SK-N-SH (cell line): ENCODE data around the gene CDC73. TPM values are rescaled to one million over a fixed set of nuclear protein-coding genes. Genes with fewer than 3 reads are reported as not detected.

ENCODE experiments used
- CTCF ChIA-PET: fragments of 300-600, 350-600 bp; formaldehyde crosslinking; extraction: SDS; loops from one replicate; lab custom pipeline; 2021; lab: Yijun Ruan, JAX
- POLR2A ChIA-PET: fragments of 350-600 bp; sonication (Branson Sonifier 250); formaldehyde crosslinking; extraction: SDS; loops from one replicate; lab custom pipeline; 2020; ENCODE audit warnings: antibody characterized with exemption, inconsistent platforms; lab: Yijun Ruan, JAX
- DNase-seq: peaks from one replicate; pipeline ENCODE4 v3.0.0; 2012
- H2AFZ ChIP-seq: fragments of 200-600 bp; sonication (generic); 2 replicates; pipeline ENCODE4 v1.8.1; 2016; ENCODE audit warnings: antibody characterized with exemption, mild to moderate bottlenecking, low read depth
- H3F3A ChIP-seq: fragments of 200-600 bp; sonication (generic); replicated peaks from 2 replicates; pipeline ENCODE3; 2016; ENCODE audit warnings: antibody characterized with exemption, mild to moderate bottlenecking; ENCODE audit not compliant: insufficient read depth
- H3K27ac ChIP-seq, 2 experiments: fragments of 200-500 bp in 1 of 2; fragments of 200-600 bp in 1 of 2; sonication (Bioruptor generic) in 1 of 2; sonication (generic), shearing (Covaris generic) in 1 of 2; 2 replicates each; pipeline versions ENCODE4 v1.5.1 to v1.6.1; 2014 to 2016; ENCODE audit warnings: low read depth in 2 of 2, inconsistent platforms in 1 of 2, low read length in 1 of 2, mild to moderate bottlenecking in 1 of 2, mixed read lengths in 1 of 2
- H3K27me3 ChIP-seq: fragments of 200-600 bp; sonication (generic), shearing (Covaris generic); 2 replicates; pipeline ENCODE4 v1.6.1; 2016; ENCODE audit warnings: mixed run types; ENCODE audit not compliant: insufficient read depth
- H3K36me3 ChIP-seq, 2 experiments: fragments of 200-500 bp in 1 of 2; fragments of 200-600 bp in 1 of 2; sonication (Bioruptor generic) in 1 of 2; sonication (generic) in 1 of 2; replicated peaks in 1 of 2; 2 replicates each; pipeline versions ENCODE3 to v1.5.1; 2014 to 2016; ENCODE audit warnings: low read length in 1 of 2, mild to moderate bottlenecking in 1 of 2; ENCODE audit not compliant: insufficient read depth in 2 of 2, control insufficient read depth in 1 of 2
- H3K4me1 ChIP-seq, 2 experiments: fragments of 200-500 bp in 1 of 2; fragments of 200-600 bp in 1 of 2; sonication (Bioruptor generic) in 1 of 2; sonication (generic), shearing (Covaris generic) in 1 of 2; 2 replicates each; pipeline versions ENCODE4 v1.5.1 to v1.6.1; 2014 to 2016; ENCODE audit warnings: low read depth in 1 of 2, low read length in 1 of 2, mixed run types in 1 of 2; ENCODE audit not compliant: insufficient read depth in 2 of 2, control insufficient read depth in 1 of 2
- H3K4me2 ChIP-seq: fragments of 200-600 bp; sonication (generic), shearing (Covaris generic); 2 replicates; pipeline ENCODE4 v1.6.1; 2017; ENCODE audit warnings: mixed run types
- H3K4me3 ChIP-seq, 2 experiments: fragments of 200-500 bp in 1 of 2; fragments of 200-600 bp in 1 of 2; sonication (Bioruptor generic) in 1 of 2; sonication (generic), shearing (Covaris generic) in 1 of 2; 2 replicates each; pipeline versions ENCODE4 v1.5.1 to v1.8.1; 2014 to 2016; ENCODE audit warnings: low read depth in 2 of 2, inconsistent platforms in 1 of 2, low read length in 1 of 2, mild to moderate bottlenecking in 1 of 2, mixed read lengths in 1 of 2, moderate library complexity in 1 of 2
- H3K79me2 ChIP-seq: fragments of 200-600 bp; sonication (generic); 2 replicates; pipeline ENCODE4 v1.8.1; 2017; ENCODE audit warnings: mild to moderate bottlenecking; ENCODE audit not compliant: insufficient read depth
- H3K9ac ChIP-seq: fragments of 200-600 bp; sonication (generic); 2 replicates; pipeline ENCODE4 v1.6.1; 2017; ENCODE audit warnings: mixed run types
- H3K9me2 ChIP-seq: fragments of 200-600 bp; sonication (generic); 2 replicates; pipeline ENCODE4 v1.6.1; 2017; ENCODE audit warnings: mixed run types
- H3K9me3 ChIP-seq: fragments of 200-600 bp; sonication (generic); 2 replicates; pipeline ENCODE4 v1.6.1; 2017; ENCODE audit warnings: mixed run types, mild to moderate bottlenecking, moderate library complexity
- H4K20me1 ChIP-seq: fragments of 200-600 bp; sonication (generic); 2 replicates; pipeline ENCODE4 v1.6.1; 2017; ENCODE audit warnings: mild to moderate bottlenecking, mixed run types; ENCODE audit not compliant: insufficient read depth
- EZH2phosphoT487 ChIP-seq: fragments of 200-600 bp; sonication (generic); IDR thresholded peaks from 2 replicates; pipeline ENCODE4 v1.6.1; 2017; ENCODE audit warnings: low read depth, mixed run types, mild to moderate bottlenecking, antibody characterized with exemption, moderate library complexity, borderline replicate concordance
- NRF1 ChIP-seq: IDR thresholded peaks from 2 replicates; pipeline ENCODE4 v1.6.1; 2012; ENCODE audit warnings: low read depth, mild to moderate bottlenecking, low read length
- RAD21 ChIP-seq: IDR thresholded peaks from 2 replicates; pipeline ENCODE4 v1.6.1; 2012; ENCODE audit warnings: mild to moderate bottlenecking, low read length
- RCOR1 ChIP-seq: fragments of 150-350 bp; IDR thresholded peaks from 2 replicates; pipeline ENCODE4 v1.6.1; 2017; ENCODE audit warnings: antibody characterized with exemption, low read length
- SIN3A ChIP-seq: IDR thresholded peaks from 2 replicates; pipeline ENCODE4 v1.6.1; 2012; ENCODE audit warnings: low read depth, mild to moderate bottlenecking, low read length, moderate library complexity, borderline replicate concordance
- SMC3 ChIP-seq: IDR thresholded peaks from 2 replicates; pipeline ENCODE4 v1.6.1; 2012; ENCODE audit warnings: low read depth, low read length, improper control_type of control experiment
- TAF1 ChIP-seq: IDR thresholded peaks from 2 replicates; pipeline ENCODE4 v1.6.1; 2012; ENCODE audit warnings: low read depth, mild to moderate bottlenecking, low read length, moderate library complexity, borderline replicate concordance
- TEAD4 ChIP-seq: IDR thresholded peaks from 2 replicates; pipeline ENCODE4 v1.4.0; 2012; ENCODE audit warnings: mild to moderate bottlenecking, borderline replicate concordance; ENCODE audit not compliant: insufficient read depth
- YY1 ChIP-seq: IDR thresholded peaks from 2 replicates; pipeline ENCODE4 v1.4.0; 2012; ENCODE audit warnings: low read depth, mild to moderate bottlenecking
- WGBS: methylation state at CpG from one replicate; pipeline ENCODE4 v1.1.6; 2017; ENCODE audit warnings: low lambda C conversion rate; 5-methylcytosine and 5-hydroxymethylcytosine counted together
- polyA plus RNA-seq, 3 experiments: library from polyadenylated mRNA; depleted of rRNA; stranded (reverse); fragments of >200 nt; gene quantifications; 2 replicates each; pipeline ENCODE4 v1.2.3, GENCODE V29; 2012
- TF ChIP-seq, protein P1 (sequence below): IDR thresholded peaks from 2 replicates; pipeline ENCODE4 v1.6.1; 2012; ENCODE audit warnings: mild to moderate bottlenecking, low read depth, low read length, moderate library complexity
- TF ChIP-seq, protein P2 (sequence below): IDR thresholded peaks from 2 replicates; pipeline ENCODE4 v1.4.0; 2012; ENCODE audit warnings: low read depth, borderline replicate concordance
- TF ChIP-seq, protein P3 (sequence below): IDR thresholded peaks from 2 replicates; pipeline ENCODE4 v1.4.0; 2012; ENCODE audit warnings: low read depth
- TF ChIP-seq, protein P4 (sequence below): fragments of 150-350 bp; IDR thresholded peaks from 2 replicates; pipeline ENCODE4 v1.6.1; 2016; ENCODE audit warnings: mild to moderate bottlenecking, low read depth, low read length
- TF ChIP-seq, protein P5 (sequence below): fragments of 150-350 bp; IDR thresholded peaks from 2 replicates; pipeline ENCODE4 v1.6.1; 2017; ENCODE audit warnings: antibody characterized with exemption, low read length, low read depth, borderline replicate concordance
- TF ChIP-seq, protein P6 (sequence below): fragments of 200-600 bp; sonication (generic); IDR thresholded peaks from 2 replicates; pipeline ENCODE4 v1.6.1; 2017; ENCODE audit warnings: antibody characterized with exemption, mild to moderate bottlenecking, moderate library complexity

The CDC73 gene
- polyA plus RNA-seq, 1 of the 3 experiments (the other 2 are of a cell fraction): 13.4 TPM

DNA sequence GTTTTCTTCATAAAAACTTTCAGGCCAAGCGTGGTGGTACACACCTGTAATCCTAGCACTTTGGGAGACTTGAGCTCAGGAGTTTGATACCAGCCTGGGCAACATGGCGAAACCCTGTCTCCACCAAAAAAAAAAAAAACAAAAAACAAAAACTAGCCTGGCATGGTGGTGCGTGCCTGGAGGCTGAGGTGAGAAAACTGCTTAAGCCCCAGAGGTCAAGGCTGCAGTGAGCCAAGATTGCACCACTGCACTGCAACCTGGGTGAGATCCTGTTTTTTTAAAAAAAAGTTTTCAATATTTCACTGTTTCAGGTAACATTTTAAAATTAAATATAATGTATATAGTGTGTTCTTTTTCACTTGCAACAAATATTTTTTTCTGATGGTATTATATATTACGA lies 78.1 kb downstream of the CDC73 start:
- Histone ChIP-seq H3K36me3 (peaks cover 8 to 10% of the 10 kb centered on the region in 2 experiments), H3K79me2 (peaks cover 43% of the 10 kb centered on the region; the same call in 1 of the 2 replicates), H3K27ac (no peak overlapping the region), H3K27me3 (no peaks in the 10 kb centered on the region), H2AFZ (no peak overlapping the region), H4K20me1 (no peaks in the 10 kb centered on the region), H3K9ac (no peak overlapping the region), H3K4me2 (no peak overlapping the region)
- CTCF ChIA-PET: no interaction called here
- TF ChIP-seq, protein P1, sequence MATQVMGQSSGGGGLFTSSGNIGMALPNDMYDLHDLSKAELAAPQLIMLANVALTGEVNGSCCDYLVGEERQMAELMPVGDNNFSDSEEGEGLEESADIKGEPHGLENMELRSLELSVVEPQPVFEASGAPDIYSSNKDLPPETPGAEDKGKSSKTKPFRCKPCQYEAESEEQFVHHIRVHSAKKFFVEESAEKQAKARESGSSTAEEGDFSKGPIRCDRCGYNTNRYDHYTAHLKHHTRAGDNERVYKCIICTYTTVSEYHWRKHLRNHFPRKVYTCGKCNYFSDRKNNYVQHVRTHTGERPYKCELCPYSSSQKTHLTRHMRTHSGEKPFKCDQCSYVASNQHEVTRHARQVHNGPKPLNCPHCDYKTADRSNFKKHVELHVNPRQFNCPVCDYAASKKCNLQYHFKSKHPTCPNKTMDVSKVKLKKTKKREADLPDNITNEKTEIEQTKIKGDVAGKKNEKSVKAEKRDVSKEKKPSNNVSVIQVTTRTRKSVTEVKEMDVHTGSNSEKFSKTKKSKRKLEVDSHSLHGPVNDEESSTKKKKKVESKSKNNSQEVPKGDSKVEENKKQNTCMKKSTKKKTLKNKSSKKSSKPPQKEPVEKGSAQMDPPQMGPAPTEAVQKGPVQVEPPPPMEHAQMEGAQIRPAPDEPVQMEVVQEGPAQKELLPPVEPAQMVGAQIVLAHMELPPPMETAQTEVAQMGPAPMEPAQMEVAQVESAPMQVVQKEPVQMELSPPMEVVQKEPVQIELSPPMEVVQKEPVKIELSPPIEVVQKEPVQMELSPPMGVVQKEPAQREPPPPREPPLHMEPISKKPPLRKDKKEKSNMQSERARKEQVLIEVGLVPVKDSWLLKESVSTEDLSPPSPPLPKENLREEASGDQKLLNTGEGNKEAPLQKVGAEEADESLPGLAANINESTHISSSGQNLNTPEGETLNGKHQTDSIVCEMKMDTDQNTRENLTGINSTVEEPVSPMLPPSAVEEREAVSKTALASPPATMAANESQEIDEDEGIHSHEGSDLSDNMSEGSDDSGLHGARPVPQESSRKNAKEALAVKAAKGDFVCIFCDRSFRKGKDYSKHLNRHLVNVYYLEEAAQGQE: no peak
- no peak for TF ChIP-seq EZH2phosphoT487
- TF ChIP-seq, protein P2, sequence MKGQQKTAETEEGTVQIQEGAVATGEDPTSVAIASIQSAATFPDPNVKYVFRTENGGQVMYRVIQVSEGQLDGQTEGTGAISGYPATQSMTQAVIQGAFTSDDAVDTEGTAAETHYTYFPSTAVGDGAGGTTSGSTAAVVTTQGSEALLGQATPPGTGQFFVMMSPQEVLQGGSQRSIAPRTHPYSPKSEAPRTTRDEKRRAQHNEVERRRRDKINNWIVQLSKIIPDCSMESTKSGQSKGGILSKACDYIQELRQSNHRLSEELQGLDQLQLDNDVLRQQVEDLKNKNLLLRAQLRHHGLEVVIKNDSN: no peak
- TF ChIP-seq TEAD4: no peak
- TF ChIP-seq, protein P3, sequence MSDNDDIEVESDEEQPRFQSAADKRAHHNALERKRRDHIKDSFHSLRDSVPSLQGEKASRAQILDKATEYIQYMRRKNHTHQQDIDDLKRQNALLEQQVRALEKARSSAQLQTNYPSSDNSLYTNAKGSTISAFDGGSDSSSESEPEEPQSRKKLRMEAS: no peak
- no peak for TF ChIP-seq TAF1
- TF ChIP-seq, protein P4, sequence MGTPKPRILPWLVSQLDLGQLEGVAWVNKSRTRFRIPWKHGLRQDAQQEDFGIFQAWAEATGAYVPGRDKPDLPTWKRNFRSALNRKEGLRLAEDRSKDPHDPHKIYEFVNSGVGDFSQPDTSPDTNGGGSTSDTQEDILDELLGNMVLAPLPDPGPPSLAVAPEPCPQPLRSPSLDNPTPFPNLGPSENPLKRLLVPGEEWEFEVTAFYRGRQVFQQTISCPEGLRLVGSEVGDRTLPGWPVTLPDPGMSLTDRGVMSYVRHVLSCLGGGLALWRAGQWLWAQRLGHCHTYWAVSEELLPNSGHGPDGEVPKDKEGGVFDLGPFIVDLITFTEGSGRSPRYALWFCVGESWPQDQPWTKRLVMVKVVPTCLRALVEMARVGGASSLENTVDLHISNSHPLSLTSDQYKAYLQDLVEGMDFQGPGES: no peak
- TF ChIP-seq, protein P5, sequence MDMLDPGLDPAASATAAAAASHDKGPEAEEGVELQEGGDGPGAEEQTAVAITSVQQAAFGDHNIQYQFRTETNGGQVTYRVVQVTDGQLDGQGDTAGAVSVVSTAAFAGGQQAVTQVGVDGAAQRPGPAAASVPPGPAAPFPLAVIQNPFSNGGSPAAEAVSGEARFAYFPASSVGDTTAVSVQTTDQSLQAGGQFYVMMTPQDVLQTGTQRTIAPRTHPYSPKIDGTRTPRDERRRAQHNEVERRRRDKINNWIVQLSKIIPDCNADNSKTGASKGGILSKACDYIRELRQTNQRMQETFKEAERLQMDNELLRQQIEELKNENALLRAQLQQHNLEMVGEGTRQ: no peak
- TF ChIP-seq SMC3: no peak
- no peak for TF ChIP-seq RCOR1
- TF ChIP-seq, protein P6, sequence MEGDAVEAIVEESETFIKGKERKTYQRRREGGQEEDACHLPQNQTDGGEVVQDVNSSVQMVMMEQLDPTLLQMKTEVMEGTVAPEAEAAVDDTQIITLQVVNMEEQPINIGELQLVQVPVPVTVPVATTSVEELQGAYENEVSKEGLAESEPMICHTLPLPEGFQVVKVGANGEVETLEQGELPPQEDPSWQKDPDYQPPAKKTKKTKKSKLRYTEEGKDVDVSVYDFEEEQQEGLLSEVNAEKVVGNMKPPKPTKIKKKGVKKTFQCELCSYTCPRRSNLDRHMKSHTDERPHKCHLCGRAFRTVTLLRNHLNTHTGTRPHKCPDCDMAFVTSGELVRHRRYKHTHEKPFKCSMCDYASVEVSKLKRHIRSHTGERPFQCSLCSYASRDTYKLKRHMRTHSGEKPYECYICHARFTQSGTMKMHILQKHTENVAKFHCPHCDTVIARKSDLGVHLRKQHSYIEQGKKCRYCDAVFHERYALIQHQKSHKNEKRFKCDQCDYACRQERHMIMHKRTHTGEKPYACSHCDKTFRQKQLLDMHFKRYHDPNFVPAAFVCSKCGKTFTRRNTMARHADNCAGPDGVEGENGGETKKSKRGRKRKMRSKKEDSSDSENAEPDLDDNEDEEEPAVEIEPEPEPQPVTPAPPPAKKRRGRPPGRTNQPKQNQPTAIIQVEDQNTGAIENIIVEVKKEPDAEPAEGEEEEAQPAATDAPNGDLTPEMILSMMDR: no peak
- no peak for TF ChIP-seq SIN3A
- TF ChIP-seq RAD21: no peak
- TF ChIP-seq YY1: no peak
- TF ChIP-seq NRF1: no peak
- TF ChIP-seq, all 33 proteins: peak for 0
- no peaks in the 10 kb centered on the region; a peak in 1 of 4 replicates for H3K4me1 ChIP-seq
- 98% methylated on average over 4 of the region's 4 CpGs for WGBS
- H3K4me3 ChIP-seq: no peak overlapping the region
- DNase-seq: no peak
- H3K9me2 ChIP-seq: no peaks in the 10 kb centered on the region
- H3F3A ChIP-seq: no peaks in the 10 kb centered on the region
- no peaks in the 10 kb centered on the region for H3K9me3 ChIP-seq
- POLR2A ChIA-PET: no interaction called here
